HuH-7.5 (cell line): ENCODE results near the gene LIPE.

Experiments
- DNase-seq: peaks from one replicate; pipeline ENCODE4 v3.0.0; 2011; ENCODE audit warnings: low spot score

Gene LIPE

GRCh38 chr19:42411581-42412178 is 15.5 kb downstream of the LIPE start:
- no peak for DNase-seq

GRCh38 chr19:42410371-42410770 is 16.8 kb downstream of the LIPE start:
- no peak for DNase-seq

GRCh38 chr19:42409477-42409876 is 17.7 kb downstream of the LIPE start:
- peak; percentile 75 for DNase-seq

GRCh38 chr19:42407816-42408175 is 19.4 kb downstream of the LIPE start:
- no peak for DNase-seq

- DNase-seq = no peak
Observed at GRCh38 chr19:42407085-42407815, 19.9 kb downstream of the LIPE start.

- DNase-seq = no peak
Observed at GRCh38 chr19:42406111-42406510, 21.1 kb downstream of the LIPE start.

GRCh38 chr19:42403586-42403985 is 23.6 kb downstream of the LIPE start:
- DNase-seq = no peak

- DNase-seq = no peak
Observed at GRCh38 chr19:42402376-42403116, 24.6 kb downstream of the LIPE start.

GRCh38 chr19:42401365-42402303 is 25.6 kb downstream of the LIPE start:
- DNase-seq = peak; percentile 90

- DNase-seq = no peak
Observed at GRCh38 chr19:42400404-42400803, 26.8 kb downstream of the LIPE start.

- peak; percentile 48 for DNase-seq
Observed at GRCh38 chr19:42397263-42398166, 29.7 kb downstream of the LIPE start.

GRCh38 chr19:42396381-42397262 is 30.6 kb downstream of the LIPE start:
- peak; percentile 100 for DNase-seq

- no peak for DNase-seq
Observed at GRCh38 chr19:42394751-42395150, 32.4 kb downstream of the LIPE start.

- no peak for DNase-seq
Observed at GRCh38 chr19:42392165-42392564, 35.0 kb downstream of the LIPE start.

GRCh38 chr19:42389899-42390298 is 37.3 kb downstream of the LIPE start, which contains the start of gene CNFN:
TSS of gene CNFN (minus strand) at chr19:42390297. CDS start at chr19:42389037, 1,260 bp downstream.
- DNase-seq = no peak

- no peak for DNase-seq
Observed at GRCh38 chr19:42388851-42389489, 38.2 kb downstream of the LIPE start.

GRCh38 chr19:42386974-42387707 is 40.0 kb downstream of the LIPE start:
- peak; percentile 93 for DNase-seq

- DNase-seq = no peak
Observed at GRCh38 chr19:42380155-42380554, 47.0 kb downstream of the LIPE start.
